Right lobe of liver (tissue), 4 donors: ENCODE results near the gene ATL1.

Experiments used
- POLR2A ChIP-seq: fragments of 450-650 bp; IDR thresholded peaks from one replicate; pipeline ENCODE4 v1.6.1; 2017; ENCODE audit warnings: antibody characterized with exemption, mild to moderate bottlenecking
- TF ChIP-seq, protein P1 (sequence below), 4 donors: fragments of 200-600 bp in 3 of 4; fragments of 450-650 bp in 1 of 4; IDR thresholded peaks; one replicate each; pipeline versions ENCODE4 v1.5.1 to v1.8.0; 2016 to 2022; ENCODE audit warnings: antibody characterized with exemption in 4 of 4, mild to moderate bottlenecking in 2 of 4
- donor health status: DM: no; HTN: no; CAD: no.
- donor health status: DM: no; HTN: no; CAD: no.
- donor health status: DM: no; HTN: yes; CAD: no.

DNA sequence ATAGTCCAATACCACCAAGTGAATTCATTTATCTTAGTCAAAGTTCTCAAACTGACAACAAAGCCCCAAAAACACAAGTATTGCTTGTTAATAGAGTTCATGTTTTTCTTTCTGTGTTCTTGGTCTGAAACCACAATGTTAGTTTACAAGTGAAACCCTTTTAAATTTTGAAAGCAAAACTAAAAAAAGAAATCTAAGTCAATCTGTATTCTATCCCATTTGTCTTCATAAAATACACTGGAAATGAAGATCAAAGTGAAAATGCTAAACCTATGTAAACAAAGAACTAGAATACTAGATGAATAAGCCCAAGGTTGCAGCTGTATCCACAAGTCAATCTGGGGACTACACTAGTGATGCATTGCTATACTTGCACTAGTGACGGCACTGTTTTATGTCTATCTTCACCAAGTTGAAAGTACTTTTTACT is 38.0 kb upstream of the ATL1 start:
- TF ChIP-seq, protein P1, sequence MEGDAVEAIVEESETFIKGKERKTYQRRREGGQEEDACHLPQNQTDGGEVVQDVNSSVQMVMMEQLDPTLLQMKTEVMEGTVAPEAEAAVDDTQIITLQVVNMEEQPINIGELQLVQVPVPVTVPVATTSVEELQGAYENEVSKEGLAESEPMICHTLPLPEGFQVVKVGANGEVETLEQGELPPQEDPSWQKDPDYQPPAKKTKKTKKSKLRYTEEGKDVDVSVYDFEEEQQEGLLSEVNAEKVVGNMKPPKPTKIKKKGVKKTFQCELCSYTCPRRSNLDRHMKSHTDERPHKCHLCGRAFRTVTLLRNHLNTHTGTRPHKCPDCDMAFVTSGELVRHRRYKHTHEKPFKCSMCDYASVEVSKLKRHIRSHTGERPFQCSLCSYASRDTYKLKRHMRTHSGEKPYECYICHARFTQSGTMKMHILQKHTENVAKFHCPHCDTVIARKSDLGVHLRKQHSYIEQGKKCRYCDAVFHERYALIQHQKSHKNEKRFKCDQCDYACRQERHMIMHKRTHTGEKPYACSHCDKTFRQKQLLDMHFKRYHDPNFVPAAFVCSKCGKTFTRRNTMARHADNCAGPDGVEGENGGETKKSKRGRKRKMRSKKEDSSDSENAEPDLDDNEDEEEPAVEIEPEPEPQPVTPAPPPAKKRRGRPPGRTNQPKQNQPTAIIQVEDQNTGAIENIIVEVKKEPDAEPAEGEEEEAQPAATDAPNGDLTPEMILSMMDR (IDR thresholded peaks at IDR 0.05) = no peak
- TF ChIP-seq POLR2A = no peak
